MM.1S (cell line): ENCODE results near the gene PCDHA1.

Experiments used
- CTCF ChIP-seq: fragments of 300-600 bp; sonication (generic); IDR thresholded peaks from 2 replicates; pipeline ENCODE4 v1.5.1; 2016; ENCODE audit warnings: antibody characterized with exemption, low read length, mixed read lengths
- EZH2 ChIP-seq: fragments of 300-600 bp; sonication (generic); optimal IDR thresholded peaks from 2 replicates; pipeline ENCODE3; 2017; ENCODE audit warnings: low read depth, mild to moderate bottlenecking, antibody characterized with exemption, low read length, mixed read lengths

DNA sequence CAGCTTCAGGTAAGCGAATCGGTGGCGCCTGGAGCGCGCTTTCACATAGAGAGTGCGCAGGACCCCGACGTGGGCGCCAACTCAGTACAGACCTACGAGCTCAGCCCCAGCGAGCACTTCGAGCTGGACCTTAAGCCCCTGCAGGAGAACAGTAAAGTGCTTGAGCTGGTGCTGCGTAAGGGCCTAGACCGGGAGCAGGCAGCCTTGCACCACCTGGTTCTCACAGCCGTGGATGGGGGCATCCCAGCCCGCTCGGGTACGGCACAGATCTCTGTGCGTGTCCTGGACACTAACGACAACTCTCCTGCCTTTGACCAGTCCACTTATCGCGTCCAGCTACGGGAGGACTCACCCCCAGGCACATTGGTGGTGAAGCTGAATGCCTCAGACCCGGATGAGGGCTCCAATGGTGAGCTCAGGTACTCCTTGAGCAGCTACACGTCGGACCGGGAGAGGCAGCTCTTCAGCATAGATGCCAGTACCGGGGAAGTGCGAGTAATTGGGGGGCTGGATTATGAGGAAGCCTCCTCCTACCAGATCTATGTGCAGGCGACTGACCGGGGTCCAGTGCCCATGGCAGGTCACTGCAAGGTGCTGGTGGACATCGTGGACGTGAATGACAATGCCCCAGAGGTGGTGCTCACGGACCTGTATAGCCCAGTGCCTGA is 181.4 kb downstream of the PCDHA1 start:
- TF ChIP-seq CTCF, result no peak
- TF ChIP-seq EZH2, result no peak
